WTC11 (cell line): ENCODE data around the gene CTNNA2.

Source experiments
- ATF3 ChIP-seq: sonication (generic); formaldehyde crosslinking; conservative IDR thresholded peaks from 2 replicates; pipeline ENCODE4 v1.8.1; 2022; ENCODE audit warnings: mild to moderate bottlenecking, missing genetic modification reagents
- CREM ChIP-seq: sonication (generic); formaldehyde crosslinking; IDR thresholded peaks from 2 replicates; pipeline ENCODE4 v1.8.1; 2022; ENCODE audit warnings: mild to moderate bottlenecking, missing genetic modification reagents, moderate library complexity
- CTCF ChIP-seq: fragments of 200-600 bp; IDR thresholded peaks from 2 replicates; pipeline ENCODE4 v1.8.0; 2022; ENCODE audit warnings: antibody characterized with exemption
- FOXJ3 ChIP-seq: sonication (generic); formaldehyde crosslinking; IDR thresholded peaks from 2 replicates; pipeline ENCODE4 v1.9.0; 2021; ENCODE audit warnings: missing genetic modification reagents, mild to moderate bottlenecking, borderline replicate concordance
- IRF2 ChIP-seq: sonication (generic); formaldehyde crosslinking; IDR thresholded peaks from 2 replicates; pipeline ENCODE4 v1.8.0; 2022; ENCODE audit warnings: low read depth, missing genetic modification reagents, borderline replicate concordance
- JUN ChIP-seq: sonication (generic); formaldehyde crosslinking; IDR thresholded peaks from 2 replicates; pipeline ENCODE4 v1.8.0; 2023; ENCODE audit warnings: mild to moderate bottlenecking, missing genetic modification reagents
- MAX ChIP-seq: sonication (generic); formaldehyde crosslinking; IDR thresholded peaks from 2 replicates; pipeline ENCODE4 v1.8.0; 2022; ENCODE audit warnings: mild to moderate bottlenecking, missing genetic modification reagents
- NFYB ChIP-seq: sonication (generic); formaldehyde crosslinking; conservative IDR thresholded peaks from 2 replicates; pipeline ENCODE4 v1.8.0; 2022; ENCODE audit warnings: low read depth, missing genetic modification reagents
- NR1H2 ChIP-seq: sonication (generic); formaldehyde crosslinking; IDR thresholded peaks from 2 replicates; pipeline ENCODE4 v1.9.0; 2021; ENCODE audit warnings: mild to moderate bottlenecking, moderate library complexity, missing genetic modification reagents
- PRRX2 ChIP-seq: fragments of 250-450 bp; sonication (Bioruptor Pico); IDR thresholded peaks from 2 replicates; pipeline ENCODE4 v1.8.0; 2021; ENCODE audit warnings: mild to moderate bottlenecking
- SP1 ChIP-seq: sonication (generic); formaldehyde crosslinking; conservative IDR thresholded peaks from 2 replicates; pipeline ENCODE4 v1.8.1; 2022; ENCODE audit warnings: missing genetic modification reagents
- TCF7 ChIP-seq: sonication (generic); formaldehyde crosslinking; IDR thresholded peaks from 2 replicates; pipeline ENCODE4 v1.8.0; 2022; ENCODE audit warnings: mild to moderate bottlenecking, low read depth, missing genetic modification reagents, moderate library complexity
- ZNF423 ChIP-seq: fragments of 250-450 bp; sonication (Bioruptor Pico); IDR thresholded peaks from 2 replicates; pipeline ENCODE4 v2.1.2; 2022; ENCODE audit warnings: mild to moderate bottlenecking, moderate library complexity
- ZNF512 ChIP-seq: sonication (generic); formaldehyde crosslinking; IDR thresholded peaks from 2 replicates; pipeline ENCODE4 v1.8.1; 2022; ENCODE audit warnings: missing genetic modification reagents, borderline replicate concordance

- TF ChIP-seq CTCF (no peak), MAX (CRISPR knock-in tag) (no peak), JUN (no peak), SP1 (CRISPR knock-in tag) (no peak), IRF2 (CRISPR knock-in tag) (no peak), FOXJ3 (CRISPR knock-in tag) (no peak), CREM (CRISPR knock-in tag) (no peak), ZNF423 (no peak), PRRX2 (CRISPR knock-in tag) (no peak), TCF7 (CRISPR knock-in tag) (no peak), ZNF512 (no peak), NR1H2 (no peak), ATF3 (no peak), NFYB (CRISPR knock-in tag) (no peak)
Measured at GRCh38 chr2:80016171-80016570, 503.3 kb downstream of the CTNNA2 start.
